Measurements from ENCODE around the gene PIK3C2B. TPM values are rescaled to one million over a fixed set of nuclear protein-coding genes. Genes with fewer than 3 reads are reported as not detected.
A peak's percentile ranks its signal among the peaks of the same experiment; 100 is the strongest.

Gene PIK3C2B
- total and polyA plus RNA-seq, 8 donors, result 26.5 to 46.9 (median 38.3) TPM

DNA sequence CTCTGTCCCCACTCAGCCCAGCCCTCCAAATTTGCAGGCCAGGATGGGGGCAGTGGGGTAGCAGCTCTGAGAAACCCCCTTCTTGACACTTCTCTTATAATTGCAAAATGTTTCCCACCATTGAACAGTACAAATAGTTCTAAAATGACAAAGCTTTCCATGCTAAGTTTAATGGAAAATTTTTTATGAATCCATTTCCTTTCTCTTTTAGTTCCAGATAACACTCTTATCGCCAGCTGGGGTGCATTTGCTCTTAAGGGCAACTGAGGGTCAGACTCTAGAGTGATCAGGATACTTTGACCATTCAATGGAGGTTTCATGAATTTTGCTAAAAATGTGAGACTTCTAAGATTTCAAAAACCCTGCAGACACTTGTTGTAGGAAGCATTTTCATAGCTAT is 29.9 kb downstream of the PIK3C2B start:
- H3K27ac ChIP-seq, result peak overlapping the region in 1 of 2 donors; percentile 73
- intact Hi-C loops (cut with DNase I), result no loop called here
- no peak for ATAC-seq
- no peak overlapping the region for H3K4me3 ChIP-seq
- no peak for DNase-seq
- peaks cover 0 to 24% of the 10 kb centered on the region in 2 donors for H3K36me3 ChIP-seq
- peaks cover 0 to 54% of the 10 kb centered on the region in 2 donors for H3K4me1 ChIP-seq
- H3K9me3 ChIP-seq, result no peaks in the 10 kb centered on the region
- H3K27me3 ChIP-seq, result no peaks in the 10 kb centered on the region
- TF ChIP-seq, protein P1, sequence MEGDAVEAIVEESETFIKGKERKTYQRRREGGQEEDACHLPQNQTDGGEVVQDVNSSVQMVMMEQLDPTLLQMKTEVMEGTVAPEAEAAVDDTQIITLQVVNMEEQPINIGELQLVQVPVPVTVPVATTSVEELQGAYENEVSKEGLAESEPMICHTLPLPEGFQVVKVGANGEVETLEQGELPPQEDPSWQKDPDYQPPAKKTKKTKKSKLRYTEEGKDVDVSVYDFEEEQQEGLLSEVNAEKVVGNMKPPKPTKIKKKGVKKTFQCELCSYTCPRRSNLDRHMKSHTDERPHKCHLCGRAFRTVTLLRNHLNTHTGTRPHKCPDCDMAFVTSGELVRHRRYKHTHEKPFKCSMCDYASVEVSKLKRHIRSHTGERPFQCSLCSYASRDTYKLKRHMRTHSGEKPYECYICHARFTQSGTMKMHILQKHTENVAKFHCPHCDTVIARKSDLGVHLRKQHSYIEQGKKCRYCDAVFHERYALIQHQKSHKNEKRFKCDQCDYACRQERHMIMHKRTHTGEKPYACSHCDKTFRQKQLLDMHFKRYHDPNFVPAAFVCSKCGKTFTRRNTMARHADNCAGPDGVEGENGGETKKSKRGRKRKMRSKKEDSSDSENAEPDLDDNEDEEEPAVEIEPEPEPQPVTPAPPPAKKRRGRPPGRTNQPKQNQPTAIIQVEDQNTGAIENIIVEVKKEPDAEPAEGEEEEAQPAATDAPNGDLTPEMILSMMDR (IDR thresholded peaks at IDR 0.05), result no peak

DNA sequence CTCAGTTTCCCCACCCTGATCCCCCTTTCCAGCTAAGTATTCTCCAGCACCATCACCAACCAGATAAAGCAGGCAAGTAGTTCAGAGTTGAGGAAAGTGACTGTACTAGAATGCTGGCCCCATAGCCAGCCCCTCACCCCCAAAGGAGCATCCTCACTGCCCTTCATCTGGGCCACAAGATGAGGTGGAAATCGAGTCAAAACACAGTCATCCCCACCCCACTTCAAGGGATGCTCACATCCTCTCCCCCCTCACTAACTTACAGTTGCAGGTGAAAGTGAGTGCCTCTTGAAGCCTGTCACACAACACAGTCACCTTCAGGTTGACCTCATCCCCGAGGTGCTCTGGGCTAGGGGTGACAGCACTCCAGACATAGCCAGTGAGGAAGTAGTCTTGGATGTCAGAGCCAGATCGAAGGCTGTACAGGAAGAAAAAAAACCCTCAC is 30.4 kb downstream of the PIK3C2B start:
- ATAC-seq (no peak), DNase-seq (no peak)
- H3K36me3 ChIP-seq, result peaks cover 0 to 25% of the 10 kb centered on the region in 2 donors
- peak overlapping the region in 1 of 2 donors; percentile 73 for H3K27ac ChIP-seq
- TF ChIP-seq, protein P1 (IDR thresholded peaks at IDR 0.05), result no peak
- no peak overlapping the region for H3K4me3 ChIP-seq
- H3K4me1 ChIP-seq, result peaks cover 0 to 56% of the 10 kb centered on the region in 2 donors
- no peaks in the 10 kb centered on the region for H3K9me3 ChIP-seq
- intact Hi-C loops (cut with DNase I), result no loop called here
- no peaks in the 10 kb centered on the region for H3K27me3 ChIP-seq

DNA sequence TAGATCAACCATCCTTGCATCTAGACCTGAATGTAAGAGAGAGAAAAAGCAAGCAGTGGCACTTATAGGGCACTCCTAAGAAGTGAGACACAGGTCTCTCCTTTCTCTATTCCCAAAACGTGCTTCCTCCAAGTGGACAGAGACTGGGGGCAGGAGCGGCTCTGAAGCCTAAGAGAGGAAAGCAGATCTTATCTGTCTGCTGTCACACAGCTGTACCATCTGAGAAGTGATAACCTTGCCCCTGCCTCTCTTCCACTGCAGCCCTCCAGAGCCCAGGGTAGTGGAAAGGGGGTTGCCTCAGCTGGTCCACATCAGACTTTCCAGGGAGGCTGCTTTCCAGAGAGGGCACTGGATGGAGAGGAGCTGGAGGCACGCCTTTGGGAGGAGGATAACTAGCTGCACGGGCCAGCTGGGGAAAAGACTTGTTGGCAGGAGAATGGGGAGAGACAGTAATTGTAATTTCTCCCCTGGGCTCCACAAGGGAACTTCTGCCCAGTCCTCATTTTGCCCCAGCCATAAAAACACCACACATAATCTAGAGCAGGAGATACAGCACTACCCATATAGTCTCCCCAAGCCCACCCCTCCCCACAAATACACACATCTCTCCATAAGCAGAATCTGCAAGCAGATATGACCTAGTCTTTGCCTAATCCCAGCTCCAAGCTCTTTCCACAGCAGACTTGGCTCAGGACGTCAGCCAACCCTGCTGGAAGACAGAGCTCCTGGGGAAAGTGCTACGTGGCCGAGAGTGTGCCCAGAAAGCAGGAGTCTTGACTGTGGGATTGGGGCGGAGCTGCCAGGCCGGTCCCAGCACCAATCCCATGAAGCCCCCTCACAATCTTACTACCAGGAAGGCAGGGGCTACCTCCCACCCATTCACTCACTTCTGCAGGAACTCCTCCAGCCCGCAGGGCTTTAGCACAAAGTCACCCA is 31.2 kb downstream of the PIK3C2B start:
- intact Hi-C loops (cut with DNase I), result no loop called here
- Histone ChIP-seq H3K4me3 (no peak overlapping the region), H3K27ac (peak overlapping the region; percentile 22 to 73), H3K4me1 (peaks cover 0 to 56% of the 10 kb centered on the region in 2 donors), H3K36me3 (peaks cover 0 to 19% of the 10 kb centered on the region in 2 donors), H3K27me3 (no peaks in the 10 kb centered on the region), H3K9me3 (no peaks in the 10 kb centered on the region)
- DNase-seq, result no peak
- no peak for ATAC-seq
- TF ChIP-seq, protein P1 (IDR thresholded peaks at IDR 0.05), result no peak

DNA sequence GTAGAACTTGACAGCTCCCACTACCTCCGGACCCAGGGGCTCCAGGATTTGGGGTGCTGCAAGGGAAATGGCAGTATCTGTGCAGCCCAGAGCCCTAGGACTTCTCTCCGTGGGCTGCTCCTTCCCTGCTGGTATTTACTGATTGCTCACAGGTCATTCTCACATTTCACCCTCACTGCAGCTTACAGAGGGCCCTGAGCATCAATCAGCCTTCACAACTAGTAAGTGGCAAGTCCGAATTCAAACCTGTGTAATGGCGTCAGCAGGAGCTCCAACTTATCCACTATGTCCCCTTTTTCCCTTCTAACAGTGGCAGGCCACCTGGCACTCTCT is 32.4 kb downstream of the PIK3C2B start:
- Histone ChIP-seq H3K27me3 (no peaks in the 10 kb centered on the region), H3K27ac (peak overlapping the region in 1 of 2 donors; percentile 73), H3K9me3 (no peaks in the 10 kb centered on the region), H3K36me3 (peaks cover 0 to 16% of the 10 kb centered on the region in 2 donors), H3K4me3 (no peak overlapping the region), H3K4me1 (peaks cover 0 to 56% of the 10 kb centered on the region in 2 donors)
- TF ChIP-seq, protein P1 (IDR thresholded peaks at IDR 0.05), result no peak
- DNase-seq (no peak), ATAC-seq (no peak)
- intact Hi-C loops (cut with DNase I), result no loop called here

Data from left lung (tissue), 10 donors.